ENCODE results near the gene FAM25C.
"Not testable (repeated sequence)": the region's sequence is repeated elsewhere in the genome, so short reads cannot be mapped to it uniquely, and the experiment has no call there.

The FAM25C gene

DNA sequence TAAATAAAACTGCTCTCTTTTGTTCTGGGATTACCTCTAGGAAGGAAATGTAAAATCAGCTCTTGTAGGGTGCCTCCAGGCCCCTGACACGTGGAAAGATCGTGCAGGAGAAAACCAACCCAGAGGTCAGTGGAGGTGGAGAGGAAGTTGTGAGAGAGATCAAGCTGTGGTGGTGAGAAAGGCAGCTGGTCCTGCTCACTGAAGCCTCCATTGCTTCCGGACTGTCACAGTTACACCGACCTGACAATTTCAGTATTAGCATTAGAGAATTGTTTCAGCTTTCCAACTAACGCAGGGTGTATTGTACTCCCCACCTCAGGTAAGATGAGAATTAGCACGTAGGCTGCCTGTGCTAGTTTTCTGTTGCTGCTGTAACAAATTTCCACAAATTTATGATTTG is 30.6 kb downstream of the FAM25C start:
- H2AK5ac ChIP-seq (ENCODE audit: low read length); H3K23ac ChIP-seq (ENCODE audit: low read length); H4K5ac ChIP-seq (ENCODE audit: low read length); H3K56ac ChIP-seq (ENCODE audit: low read length); H2BK120ac ChIP-seq (ENCODE audit: low read depth, low read length); H4K8ac ChIP-seq (ENCODE audit: low read depth, low read length); H3K36me3 ChIP-seq (ENCODE audit: control insufficient read depth, insufficient read depth, low read length); H2BK15ac ChIP-seq (replicated peaks; ENCODE audit: low read depth); H2BK5ac ChIP-seq (ENCODE audit: low read length); H3K4ac ChIP-seq (ENCODE audit: low read depth, low read length); H3K4me2 ChIP-seq (ENCODE audit: low read length); H3K18ac ChIP-seq (ENCODE audit: low read length); DNase-seq; H3K79me2 ChIP-seq (ENCODE audit: control insufficient read depth, insufficient read depth, low read length); H3K27me3 ChIP-seq (ENCODE audit: insufficient read depth, low read length, poor library complexity); H3K4me1 ChIP-seq (ENCODE audit: control insufficient read depth, low read depth, low read length); H3K9ac ChIP-seq (ENCODE audit: low read length); H3K27ac ChIP-seq (ENCODE audit: low read depth, low read length); H3K79me1 ChIP-seq (ENCODE audit: low read length); H3K4me3 ChIP-seq (ENCODE audit: low read length): not testable (repeated sequence)
- no CpG with 5 or more reads among the region's 6 CpGs for whole genome bisulfite sequencing (ENCODE audit: extremely low coverage, insufficient coverage, low lambda C conversion rate)

DNA sequence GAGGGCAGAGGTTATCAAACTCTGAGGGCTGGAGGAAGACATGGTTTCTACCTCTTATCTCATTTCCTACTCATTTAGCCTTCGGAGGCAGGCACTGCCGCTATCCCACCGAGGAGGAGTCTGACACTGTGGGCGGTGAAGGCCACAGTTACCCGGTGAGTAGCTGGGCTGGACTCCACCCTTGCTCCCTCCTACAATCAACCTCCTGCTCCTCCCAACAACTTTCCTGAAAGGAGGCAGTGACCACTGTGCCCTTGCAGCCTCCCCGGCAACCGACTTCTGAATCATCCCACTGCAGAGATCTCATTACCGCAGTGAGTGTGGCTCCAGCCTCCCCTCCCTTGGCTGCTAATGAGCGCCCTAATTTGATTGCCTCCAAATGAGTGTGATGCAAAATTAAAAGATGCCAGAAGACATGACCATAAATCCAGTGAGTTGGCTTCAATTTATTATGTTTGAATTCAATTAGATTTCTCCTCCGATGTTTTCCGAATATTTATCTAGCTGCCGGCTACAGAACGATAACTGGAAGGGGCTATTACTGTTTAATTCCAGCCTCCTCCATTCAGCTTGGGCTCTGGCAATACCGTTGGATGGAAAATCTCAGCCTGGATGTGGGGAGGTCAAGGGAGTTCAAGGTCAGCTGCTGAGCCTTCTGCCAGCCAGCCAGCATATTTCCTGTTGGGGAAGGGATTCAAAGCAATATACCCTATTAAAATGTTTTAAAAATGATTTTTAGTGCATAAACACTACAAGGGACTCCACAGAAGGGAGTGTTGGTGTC is 35.1 kb downstream of the FAM25C start:
- not testable (repeated sequence) for H3K4ac ChIP-seq (ENCODE audit: low read depth, low read length); H3K27ac ChIP-seq (ENCODE audit: low read depth, low read length)

DNA sequence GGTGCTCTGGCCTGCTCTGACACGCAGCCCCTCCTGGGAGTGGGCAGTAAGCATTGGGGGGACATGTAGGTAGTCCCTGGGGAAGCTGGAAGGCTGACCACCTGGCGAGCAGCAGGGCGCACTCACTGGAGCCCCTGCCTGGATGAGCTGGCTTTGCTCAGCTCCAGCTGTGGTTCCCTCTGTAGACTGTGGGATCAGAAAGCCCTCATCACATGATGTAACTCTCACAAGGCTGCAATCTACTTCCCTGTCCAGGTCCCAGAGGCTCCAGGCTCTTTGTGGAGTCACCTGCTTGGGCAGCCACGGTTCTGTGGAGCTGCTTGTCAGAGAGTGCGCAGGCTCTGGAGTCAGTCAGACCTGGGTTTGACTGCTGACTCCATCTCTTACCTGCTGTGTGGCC is 36.8 kb downstream of the FAM25C start:
- not testable (repeated sequence) for H3K9ac ChIP-seq (ENCODE audit: low read length); H3K18ac ChIP-seq (ENCODE audit: low read length); H3K4me3 ChIP-seq (ENCODE audit: low read length); H3K23ac ChIP-seq (ENCODE audit: low read length); H2AK5ac ChIP-seq (ENCODE audit: low read length); H3K36me3 ChIP-seq (ENCODE audit: control insufficient read depth, insufficient read depth, low read length); H3K79me2 ChIP-seq (ENCODE audit: control insufficient read depth, insufficient read depth, low read length); H4K5ac ChIP-seq (ENCODE audit: low read length); H4K8ac ChIP-seq (ENCODE audit: low read depth, low read length); DNase-seq; H3K27me3 ChIP-seq (ENCODE audit: insufficient read depth, low read length, poor library complexity); H3K4me1 ChIP-seq (ENCODE audit: control insufficient read depth, low read depth, low read length); H2BK5ac ChIP-seq (ENCODE audit: low read length); H2BK15ac ChIP-seq (replicated peaks; ENCODE audit: low read depth); H3K4ac ChIP-seq (ENCODE audit: low read depth, low read length); H3K79me1 ChIP-seq (ENCODE audit: low read length); H3K4me2 ChIP-seq (ENCODE audit: low read length); H3K56ac ChIP-seq (ENCODE audit: low read length); H2BK120ac ChIP-seq (ENCODE audit: low read depth, low read length); H3K27ac ChIP-seq (ENCODE audit: low read depth, low read length)
- no CpG with 5 or more reads among the region's 5 CpGs for WGBS (ENCODE audit: extremely low coverage, insufficient coverage, low lambda C conversion rate)

More for the DNA sequence above, 35.1 kb downstream of the FAM25C start:
- not testable (repeated sequence) for H3K4me3 ChIP-seq (ENCODE audit: low read length); H2BK5ac ChIP-seq (ENCODE audit: low read length); H3K23ac ChIP-seq (ENCODE audit: low read length); H2BK15ac ChIP-seq (replicated peaks; ENCODE audit: low read depth); H3K56ac ChIP-seq (ENCODE audit: low read length); H2AK5ac ChIP-seq (ENCODE audit: low read length); H3K36me3 ChIP-seq (ENCODE audit: control insufficient read depth, insufficient read depth, low read length); H3K27me3 ChIP-seq (ENCODE audit: insufficient read depth, low read length, poor library complexity); H3K18ac ChIP-seq (ENCODE audit: low read length); H4K8ac ChIP-seq (ENCODE audit: low read depth, low read length); H3K4me1 ChIP-seq (ENCODE audit: control insufficient read depth, low read depth, low read length); H3K79me1 ChIP-seq (ENCODE audit: low read length); DNase-seq; H3K9ac ChIP-seq (ENCODE audit: low read length); H4K5ac ChIP-seq (ENCODE audit: low read length); H3K79me2 ChIP-seq (ENCODE audit: control insufficient read depth, insufficient read depth, low read length); H2BK120ac ChIP-seq (ENCODE audit: low read depth, low read length); H3K4me2 ChIP-seq (ENCODE audit: low read length)
- no CpG with 5 or more reads among the region's 14 CpGs for WGBS (ENCODE audit: extremely low coverage, insufficient coverage, low lambda C conversion rate)

DNA sequence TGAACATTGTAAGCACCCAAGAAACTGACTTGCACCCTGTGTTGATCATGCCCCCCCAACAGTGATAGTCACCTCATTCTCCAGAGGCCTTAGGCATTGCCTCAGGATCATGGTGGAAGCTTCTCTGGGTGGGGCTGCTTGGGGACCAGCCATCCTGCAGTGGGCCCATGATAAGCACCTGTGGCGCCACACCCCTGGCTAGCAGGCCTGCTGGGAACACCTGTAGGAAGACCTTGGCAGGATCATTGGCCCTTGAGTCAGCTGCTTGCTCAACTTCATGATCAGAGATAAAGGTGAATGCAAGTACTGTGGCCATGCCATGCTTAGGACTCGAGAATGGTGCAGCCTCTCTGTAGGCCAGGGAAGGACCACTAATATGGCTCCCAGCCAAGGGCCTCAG is 38.9 kb downstream of the FAM25C start:
- no CpG with 5 or more reads among the region's 2 CpGs for WGBS (ENCODE audit: extremely low coverage, insufficient coverage, low lambda C conversion rate)
- DNase-seq, result not testable (repeated sequence)

DNA sequence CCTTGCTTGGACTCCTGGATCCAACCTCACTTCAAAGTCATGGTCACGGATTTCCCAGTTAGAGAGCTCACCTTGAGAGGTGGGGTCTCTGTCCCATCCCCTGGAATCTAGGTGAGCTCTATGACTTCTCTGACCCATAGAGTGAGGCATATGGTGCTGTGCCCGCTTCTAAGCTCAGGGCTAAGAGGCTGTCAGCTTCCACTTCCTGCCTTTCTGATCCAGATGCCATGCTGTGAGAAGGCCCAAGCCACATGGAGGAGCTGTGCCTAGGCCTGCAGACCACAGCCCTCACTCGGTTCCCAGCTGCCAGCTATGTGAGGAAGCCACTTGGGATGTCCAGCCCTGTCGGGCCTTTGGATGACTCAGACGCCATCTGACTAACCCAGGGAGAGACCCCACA is 39.9 kb downstream of the FAM25C start:
- not testable (repeated sequence) for H3K4me3 ChIP-seq (ENCODE audit: low read length); H3K9ac ChIP-seq (ENCODE audit: low read length); H4K5ac ChIP-seq (ENCODE audit: low read length); H4K8ac ChIP-seq (ENCODE audit: low read depth, low read length); H3K36me3 ChIP-seq (ENCODE audit: control insufficient read depth, insufficient read depth, low read length); H3K4me1 ChIP-seq (ENCODE audit: control insufficient read depth, low read depth, low read length); H3K27ac ChIP-seq (ENCODE audit: low read depth, low read length); H3K4me2 ChIP-seq (ENCODE audit: low read length); H2AK5ac ChIP-seq (ENCODE audit: low read length); H3K18ac ChIP-seq (ENCODE audit: low read length); H3K27me3 ChIP-seq (ENCODE audit: insufficient read depth, low read length, poor library complexity); H3K23ac ChIP-seq (ENCODE audit: low read length); H3K79me2 ChIP-seq (ENCODE audit: control insufficient read depth, insufficient read depth, low read length); H3K4ac ChIP-seq (ENCODE audit: low read depth, low read length); H3K79me1 ChIP-seq (ENCODE audit: low read length); H2BK120ac ChIP-seq (ENCODE audit: low read depth, low read length); H2BK5ac ChIP-seq (ENCODE audit: low read length); H2BK15ac ChIP-seq (replicated peaks; ENCODE audit: low read depth); DNase-seq; H3K56ac ChIP-seq (ENCODE audit: low read length)
- WGBS (ENCODE audit: extremely low coverage, insufficient coverage, low lambda C conversion rate), result no CpG with 5 or more reads among the region's 5 CpGs

More for the DNA sequence above, 38.9 kb downstream of the FAM25C start:
- not testable (repeated sequence) for H3K4me2 ChIP-seq (ENCODE audit: low read length); H3K4me3 ChIP-seq (ENCODE audit: low read length); H3K23ac ChIP-seq (ENCODE audit: low read length); H3K18ac ChIP-seq (ENCODE audit: low read length); H3K4ac ChIP-seq (ENCODE audit: low read depth, low read length); H4K8ac ChIP-seq (ENCODE audit: low read depth, low read length); H3K9ac ChIP-seq (ENCODE audit: low read length); H3K56ac ChIP-seq (ENCODE audit: low read length); H3K27ac ChIP-seq (ENCODE audit: low read depth, low read length); H3K27me3 ChIP-seq (ENCODE audit: insufficient read depth, low read length, poor library complexity); H2AK5ac ChIP-seq (ENCODE audit: low read length); H4K5ac ChIP-seq (ENCODE audit: low read length); H3K79me1 ChIP-seq (ENCODE audit: low read length); H2BK15ac ChIP-seq (replicated peaks; ENCODE audit: low read depth); H2BK120ac ChIP-seq (ENCODE audit: low read depth, low read length); H3K79me2 ChIP-seq (ENCODE audit: control insufficient read depth, insufficient read depth, low read length); H3K4me1 ChIP-seq (ENCODE audit: control insufficient read depth, low read depth, low read length); H2BK5ac ChIP-seq (ENCODE audit: low read length); H3K36me3 ChIP-seq (ENCODE audit: control insufficient read depth, insufficient read depth, low read length)

DNA sequence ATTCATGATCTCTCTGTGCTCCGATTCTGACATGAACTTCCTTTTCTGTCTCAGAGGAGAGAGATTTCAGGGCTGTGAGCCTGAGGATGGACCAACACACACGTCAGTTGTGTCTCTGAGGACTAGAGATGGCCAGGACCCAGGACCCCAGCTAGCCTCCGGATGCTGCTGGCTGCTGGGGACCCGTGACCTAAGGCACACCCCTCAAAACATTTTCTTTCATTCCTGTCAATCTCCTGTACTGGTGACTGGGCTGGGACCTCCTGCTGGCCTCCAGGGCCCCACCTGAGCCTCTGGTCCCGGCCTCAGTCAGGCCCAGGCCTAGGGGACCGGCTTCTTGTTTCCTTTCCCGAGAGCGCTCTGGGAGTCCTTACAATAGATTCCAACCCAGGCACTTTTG is 42.4 kb downstream of the FAM25C start:
- WGBS (ENCODE audit: extremely low coverage, insufficient coverage, low lambda C conversion rate), result no CpG with 5 or more reads among the region's 8 CpGs
- not testable (repeated sequence) for H2AK5ac ChIP-seq (ENCODE audit: low read length); H4K8ac ChIP-seq (ENCODE audit: low read depth, low read length); H3K4me3 ChIP-seq (ENCODE audit: low read length); H3K79me1 ChIP-seq (ENCODE audit: low read length); H3K79me2 ChIP-seq (ENCODE audit: control insufficient read depth, insufficient read depth, low read length); H3K27me3 ChIP-seq (ENCODE audit: insufficient read depth, low read length, poor library complexity); H3K36me3 ChIP-seq (ENCODE audit: control insufficient read depth, insufficient read depth, low read length); H2BK5ac ChIP-seq (ENCODE audit: low read length); H3K18ac ChIP-seq (ENCODE audit: low read length); H3K9ac ChIP-seq (ENCODE audit: low read length); H2BK15ac ChIP-seq (replicated peaks; ENCODE audit: low read depth); DNase-seq; H2BK120ac ChIP-seq (ENCODE audit: low read depth, low read length); H3K56ac ChIP-seq (ENCODE audit: low read length); H3K4me1 ChIP-seq (ENCODE audit: control insufficient read depth, low read depth, low read length); H3K23ac ChIP-seq (ENCODE audit: low read length); H4K5ac ChIP-seq (ENCODE audit: low read length); H3K4me2 ChIP-seq (ENCODE audit: low read length); H3K27ac ChIP-seq (ENCODE audit: low read depth, low read length); H3K4ac ChIP-seq (ENCODE audit: low read depth, low read length)

Measured in mesendoderm (in vitro differentiated cells).